ENCODE measurements around the gene NAP1L1.

Gene NAP1L1

GRCh38 chr12:76037130-76038103 lies 47.1 kb downstream of the NAP1L1 start:
- no peak for DNase-seq

- no peak for DNase-seq
Measured at GRCh38 chr12:76035045-76035444, 49.4 kb downstream of the NAP1L1 start.

- no peak for DNase-seq
Measured at GRCh38 chr12:76033081-76034011, 51.1 kb downstream of the NAP1L1 start.

- peak in 1 of 2 donors; percentile 47 for DNase-seq
Measured at GRCh38 chr12:76032043-76032981, 52.2 kb downstream of the NAP1L1 start.

- DNase-seq: peak; percentile 94 to 95
Measured at GRCh38 chr12:76031414-76032042, 53.0 kb downstream of the NAP1L1 start, which contains the start of gene PHLDA1. Gene PHLDA1, minus strand, starts transcription at chr12:76031776.

- no peak for DNase-seq
Measured at GRCh38 chr12:76031081-76031413, 53.4 kb downstream of the NAP1L1 start.

GRCh38 chr12:76030341-76031080 lies 54.0 kb downstream of the NAP1L1 start:
- DNase-seq: peak; percentile 64 to 67

GRCh38 chr12:76029982-76030340 lies 54.5 kb downstream of the NAP1L1 start:
- DNase-seq: peak; percentile 32 to 37

GRCh38 chr12:76028571-76029277 lies 55.8 kb downstream of the NAP1L1 start:
- DNase-seq: no peak

- DNase-seq: no peak
Measured at GRCh38 chr12:76026643-76027063, 57.8 kb downstream of the NAP1L1 start.

GRCh38 chr12:76025601-76026575 lies 58.6 kb downstream of the NAP1L1 start:
- DNase-seq: no peak

- no peak for DNase-seq
Measured at GRCh38 chr12:76024942-76025600, 59.4 kb downstream of the NAP1L1 start.

GRCh38 chr12:76024102-76024781 lies 60.2 kb downstream of the NAP1L1 start:
- DNase-seq: no peak

- no peak for DNase-seq
Measured at GRCh38 chr12:76023069-76023690, 61.3 kb downstream of the NAP1L1 start.

GRCh38 chr12:76022506-76022905 lies 62.0 kb downstream of the NAP1L1 start:
- no peak for DNase-seq

- DNase-seq: peak; percentile 70 to 74
Measured at GRCh38 chr12:76020731-76021672, 63.5 kb downstream of the NAP1L1 start.

Data from stimulated activated CD4-positive, alpha-beta T cell treated with anti-CD3 and anti-CD28 coated beads, Interleukin-2, amount 100 ng/mL, for 24 hours (primary cell).